Thyroid gland (tissue), 4 donors: Measurements from ENCODE around the gene CSMD2. TPM values are rescaled to one million over a fixed set of nuclear protein-coding genes. Genes with fewer than 3 reads are reported as not detected.

ENCODE experiments used
- DNase-seq, 2 donors: peaks; one replicate each; pipeline ENCODE4 v3.0.0-alpha.2; 2019
- H3K27ac ChIP-seq, 3 donors: fragments of 200-600 bp; sonication (generic); 1 replicate in 2 of 3; 2 replicates in 1 of 3; pipeline ENCODE4 v1.5.1; 2016 to 2019; ENCODE audit warnings: mild to moderate bottlenecking in 1 of 3, moderate library complexity in 1 of 3
- H3K27me3 ChIP-seq: fragments of 200-600 bp; sonication (generic); one replicate; pipeline ENCODE4 v1.5.1; 2019
- H3K36me3 ChIP-seq, 2 donors: fragments of 200-600 bp; sonication (generic); one replicate each; pipeline ENCODE4 v1.5.1; 2016 to 2019
- H3K4me1 ChIP-seq, 2 donors: fragments of 200-600 bp; sonication (generic); one replicate each; pipeline ENCODE4 v1.5.1; 2017 to 2019
- H3K4me3 ChIP-seq, 3 donors: fragments of 200-600 bp; sonication (generic); replicated peaks in 1 of 3; 1 replicate in 2 of 3; 2 replicates in 1 of 3; pipeline ENCODE4 v1.5.1; 2016; ENCODE audit warnings: mild to moderate bottlenecking in 1 of 3
- H3K9me3 ChIP-seq: fragments of 200-600 bp; sonication (generic); one replicate; pipeline ENCODE4 v1.5.1; 2017
- POLR2A ChIP-seq, 2 donors: fragments of 450-650 bp; IDR thresholded peaks; one replicate each; pipeline ENCODE4 v1.6.1; 2017; ENCODE audit warnings: antibody characterized with exemption in 2 of 2, mild to moderate bottlenecking in 2 of 2, moderate library complexity in 1 of 2
- WGBS, 2 donors: methylation state at CpG; one replicate each; pipeline ENCODE4 v1.1.5; 2017; 5-methylcytosine and 5-hydroxymethylcytosine counted together
- intact Hi-C: fragments of 100-400 bp; cut with DNase I; formaldehyde crosslinking; loops from one replicate; pipeline ENCODE4 v1.15.1; 2023
- total RNA-seq, 4 donors: library from RNA; depleted of rRNA; stranded (reverse); fragments of >200 nt; gene quantifications; one replicate each; pipeline ENCODE4 v1.2.3, GENCODE V29; 2016
- TF ChIP-seq, protein P1 (sequence below), 6 experiments: fragments of 200-600 bp in 3 of 6; fragments of 450-650 bp in 3 of 6; sonication (generic) in 3 of 6; IDR thresholded peaks; one replicate each; pipeline ENCODE4 v1.5.1; 2016 to 2019; ENCODE audit warnings: antibody characterized with exemption in 6 of 6, mild to moderate bottlenecking in 2 of 6, inconsistent platforms in 1 of 6, moderate library complexity in 1 of 6

Gene CSMD2
- total RNA-seq, 4 donors from 2014 or later: 0.10 to 0.45 (median 0.13) TPM; not detected in 1

GRCh38 chr1:33957854-33958253 is 207.2 kb downstream of the CSMD2 start:
- Histone ChIP-seq H3K4me1 (no peaks in the 10 kb centered on the region), H3K9me3 (no peaks in the 10 kb centered on the region), H3K36me3 (no peaks in the 10 kb centered on the region), H3K4me3 (no peak overlapping the region), H3K27ac (no peak overlapping the region), H3K27me3 (no peaks in the 10 kb centered on the region)
- intact Hi-C loops: no loop called here
- TF ChIP-seq, protein P1, sequence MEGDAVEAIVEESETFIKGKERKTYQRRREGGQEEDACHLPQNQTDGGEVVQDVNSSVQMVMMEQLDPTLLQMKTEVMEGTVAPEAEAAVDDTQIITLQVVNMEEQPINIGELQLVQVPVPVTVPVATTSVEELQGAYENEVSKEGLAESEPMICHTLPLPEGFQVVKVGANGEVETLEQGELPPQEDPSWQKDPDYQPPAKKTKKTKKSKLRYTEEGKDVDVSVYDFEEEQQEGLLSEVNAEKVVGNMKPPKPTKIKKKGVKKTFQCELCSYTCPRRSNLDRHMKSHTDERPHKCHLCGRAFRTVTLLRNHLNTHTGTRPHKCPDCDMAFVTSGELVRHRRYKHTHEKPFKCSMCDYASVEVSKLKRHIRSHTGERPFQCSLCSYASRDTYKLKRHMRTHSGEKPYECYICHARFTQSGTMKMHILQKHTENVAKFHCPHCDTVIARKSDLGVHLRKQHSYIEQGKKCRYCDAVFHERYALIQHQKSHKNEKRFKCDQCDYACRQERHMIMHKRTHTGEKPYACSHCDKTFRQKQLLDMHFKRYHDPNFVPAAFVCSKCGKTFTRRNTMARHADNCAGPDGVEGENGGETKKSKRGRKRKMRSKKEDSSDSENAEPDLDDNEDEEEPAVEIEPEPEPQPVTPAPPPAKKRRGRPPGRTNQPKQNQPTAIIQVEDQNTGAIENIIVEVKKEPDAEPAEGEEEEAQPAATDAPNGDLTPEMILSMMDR (IDR thresholded peaks at IDR 0.05): no peak
- 87 to 88% methylated on average over 6 of the region's 6 CpGs for WGBS, 2 donors
- no peak for DNase-seq

- no peak overlapping the region for H3K27ac ChIP-seq
- H3K9me3 ChIP-seq: no peaks in the 10 kb centered on the region
- WGBS, 2 donors: 86 to 87% methylated on average over 14 of the region's 14 CpGs
- H3K36me3 ChIP-seq: no peaks in the 10 kb centered on the region
- H3K27me3 ChIP-seq: no peaks in the 10 kb centered on the region
- no peak overlapping the region for H3K4me3 ChIP-seq
- DNase-seq: no peak
- no peak for TF ChIP-seq POLR2A (IDR thresholded peaks at IDR 0.05)
- TF ChIP-seq, protein P1 (IDR thresholded peaks at IDR 0.05): no peak
- intact Hi-C loops: no loop called here
- H3K4me1 ChIP-seq: no peaks in the 10 kb centered on the region
Observed at GRCh38 chr1:33955096-33955495, 209.9 kb downstream of the CSMD2 start.

- Histone ChIP-seq H3K9me3 (no peaks in the 10 kb centered on the region), H3K4me1 (no peaks in the 10 kb centered on the region), H3K4me3 (no peak overlapping the region), H3K27ac (no peak overlapping the region), H3K36me3 (no peaks in the 10 kb centered on the region), H3K27me3 (no peaks in the 10 kb centered on the region)
- DNase-seq: no peak
- no peak for TF ChIP-seq POLR2A (IDR thresholded peaks at IDR 0.05)
- TF ChIP-seq, protein P1 (IDR thresholded peaks at IDR 0.05): no peak
- intact Hi-C loops: no loop called here
- WGBS, 2 donors: 79 to 80% methylated on average over 2 of the region's 2 CpGs
Observed at GRCh38 chr1:33949570-33949969, 215.5 kb downstream of the CSMD2 start.

- Histone ChIP-seq H3K36me3 (no peaks in the 10 kb centered on the region), H3K9me3 (no peaks in the 10 kb centered on the region), H3K27ac (no peak overlapping the region), H3K27me3 (no peaks in the 10 kb centered on the region), H3K4me1 (no peaks in the 10 kb centered on the region), H3K4me3 (no peak overlapping the region)
- TF ChIP-seq, protein P1 (IDR thresholded peaks at IDR 0.05): no peak
- TF ChIP-seq POLR2A (IDR thresholded peaks at IDR 0.05): no peak
- DNase-seq: no peak
- 91 to 93% methylated on average over 3 of the region's 3 CpGs for WGBS, 2 donors
- intact Hi-C loops: no loop called here
Observed at GRCh38 chr1:33948291-33948690, 216.7 kb downstream of the CSMD2 start.

DNA sequence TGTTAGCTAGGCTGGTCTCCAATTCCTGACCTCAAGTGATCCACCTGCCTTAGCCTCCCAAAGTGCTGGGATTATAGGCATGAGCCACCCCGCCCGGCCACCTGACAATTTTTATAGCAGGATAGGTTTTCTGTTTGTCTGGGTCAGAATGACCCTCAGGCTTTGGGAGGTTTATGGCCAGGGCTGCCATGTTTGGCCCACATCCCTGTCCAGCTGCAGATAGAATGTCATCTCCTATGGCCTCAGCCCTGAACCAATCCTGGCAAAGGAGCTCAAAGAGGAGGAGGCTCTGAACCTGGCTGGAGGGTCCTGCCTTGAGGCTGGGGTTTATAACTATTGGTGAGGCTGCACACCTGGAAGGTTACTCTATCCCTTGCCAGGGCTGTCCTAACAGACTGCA is 218.2 kb downstream of the CSMD2 start:
- Histone ChIP-seq H3K4me3 (no peak overlapping the region), H3K36me3 (no peaks in the 10 kb centered on the region), H3K27ac (no peak overlapping the region), H3K9me3 (no peaks in the 10 kb centered on the region), H3K4me1 (no peaks in the 10 kb centered on the region), H3K27me3 (no peaks in the 10 kb centered on the region)
- no peak for DNase-seq
- intact Hi-C loops: no loop called here
- 92 to 96% methylated on average over 2 of the region's 2 CpGs for WGBS, 2 donors
- TF ChIP-seq, protein P1 (IDR thresholded peaks at IDR 0.05): no peak
- TF ChIP-seq POLR2A (IDR thresholded peaks at IDR 0.05): no peak
